ENCODE data around the gene BAX. TPM values are rescaled to one million over a fixed set of nuclear protein-coding genes. Genes with fewer than 3 reads are reported as not detected.
A peak's percentile ranks its signal among the peaks of the same experiment; 100 is the strongest.

BAX gene
- total and polyA plus RNA-seq, 2 of the 13 experiments (the other 11 are each of a cell fraction or from before 2014, with no cell fraction given): 139 to 176 TPM

DNA sequence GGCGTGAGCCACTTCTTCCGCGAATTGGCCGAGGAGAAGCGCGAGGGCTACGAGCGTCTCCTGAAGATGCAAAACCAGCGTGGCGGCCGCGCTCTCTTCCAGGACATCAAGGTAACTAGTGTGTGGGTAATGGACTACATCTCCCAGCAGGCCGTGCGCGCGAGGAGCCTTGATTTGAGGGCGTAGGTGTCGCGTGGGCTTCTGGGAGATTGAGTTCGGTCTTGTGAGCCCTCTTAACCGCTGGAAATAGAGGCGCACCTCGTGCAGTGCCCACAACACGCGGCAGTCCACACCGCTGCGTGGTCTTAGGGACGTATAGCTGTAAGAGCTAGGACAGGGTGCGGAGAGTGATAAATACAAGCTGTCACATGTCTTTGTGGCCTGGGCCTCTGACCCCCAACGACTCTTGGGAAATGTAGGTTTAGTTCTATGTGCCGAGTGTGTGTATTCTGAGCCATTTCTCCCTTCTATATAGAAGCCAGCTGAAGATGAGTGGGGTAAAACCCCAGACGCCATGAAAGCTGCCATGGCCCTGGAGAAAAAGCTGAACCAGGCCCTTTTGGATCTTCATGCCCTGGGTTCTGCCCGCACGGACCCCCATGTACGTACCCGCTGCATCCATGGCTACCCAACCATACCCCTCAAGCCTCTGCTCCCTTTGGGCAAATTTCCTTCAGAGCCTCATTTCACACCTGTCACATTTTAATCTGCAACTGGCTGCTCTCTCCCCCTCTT, 11.3 kb downstream of the BAX start (continued):
- TF ChIP-seq, protein P1, sequence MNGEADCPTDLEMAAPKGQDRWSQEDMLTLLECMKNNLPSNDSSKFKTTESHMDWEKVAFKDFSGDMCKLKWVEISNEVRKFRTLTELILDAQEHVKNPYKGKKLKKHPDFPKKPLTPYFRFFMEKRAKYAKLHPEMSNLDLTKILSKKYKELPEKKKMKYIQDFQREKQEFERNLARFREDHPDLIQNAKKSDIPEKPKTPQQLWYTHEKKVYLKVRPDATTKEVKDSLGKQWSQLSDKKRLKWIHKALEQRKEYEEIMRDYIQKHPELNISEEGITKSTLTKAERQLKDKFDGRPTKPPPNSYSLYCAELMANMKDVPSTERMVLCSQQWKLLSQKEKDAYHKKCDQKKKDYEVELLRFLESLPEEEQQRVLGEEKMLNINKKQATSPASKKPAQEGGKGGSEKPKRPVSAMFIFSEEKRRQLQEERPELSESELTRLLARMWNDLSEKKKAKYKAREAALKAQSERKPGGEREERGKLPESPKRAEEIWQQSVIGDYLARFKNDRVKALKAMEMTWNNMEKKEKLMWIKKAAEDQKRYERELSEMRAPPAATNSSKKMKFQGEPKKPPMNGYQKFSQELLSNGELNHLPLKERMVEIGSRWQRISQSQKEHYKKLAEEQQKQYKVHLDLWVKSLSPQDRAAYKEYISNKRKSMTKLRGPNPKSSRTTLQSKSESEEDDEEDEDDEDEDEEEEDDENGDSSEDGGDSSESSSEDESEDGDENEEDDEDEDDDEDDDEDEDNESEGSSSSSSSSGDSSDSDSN (CRISPR knock-in tag; IDR thresholded peaks at IDR 0.05): peak; percentile 54; the same call in 1 of the 2 replicates
- TF ChIP-seq RBFOX2 (IDR thresholded peaks at IDR 0.05; ENCODE audit: low read depth, low read length) (peak; percentile 74), SP4 (CRISPR knock-in tag; IDR thresholded peaks at IDR 0.05) (peak; percentile 54; the same call in 1 of the 2 replicates), CEBPB (IDR thresholded peaks at IDR 0.05; ENCODE audit: borderline replicate concordance, low read depth, low read length) (no peak), GATA4 (IDR thresholded peaks at IDR 0.05; ENCODE audit: borderline replicate concordance, low read depth) (no peak), ZNF564 (CRISPR knock-in tag; IDR thresholded peaks at IDR 0.05) (peak; percentile 53; the same call in 1 of the 2 replicates), ARID2 (CRISPR knock-in tag; IDR thresholded peaks at IDR 0.05; ENCODE audit: borderline replicate concordance) (peak; percentile 66; the same call in 1 of the 2 replicates), ZSCAN30 (CRISPR knock-in tag; IDR thresholded peaks at IDR 0.05) (peak; percentile 12; the same call in 1 of the 2 replicates), ELF1 (CRISPR knock-in tag; IDR thresholded peaks at IDR 0.05) (0 out of 2 replicates have a peak, but pooled peaks have one; percentile 5), GRHL1 (CRISPR knock-in tag; conservative IDR thresholded peaks at IDR 0.05) (no peak), BCL6 (CRISPR knock-in tag; IDR thresholded peaks at IDR 0.05) (no peak)
- TF ChIP-seq, protein P2, sequence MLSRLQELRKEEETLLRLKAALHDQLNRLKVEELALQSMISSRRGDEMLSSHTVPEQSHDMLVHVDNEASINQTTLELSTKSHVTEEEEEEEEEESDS (CRISPR knock-in tag; IDR thresholded peaks at IDR 0.05; ENCODE audit: borderline replicate concordance): 0 out of 2 replicates have a peak, but pooled peaks have one; percentile 46
- TF ChIP-seq, protein P3, sequence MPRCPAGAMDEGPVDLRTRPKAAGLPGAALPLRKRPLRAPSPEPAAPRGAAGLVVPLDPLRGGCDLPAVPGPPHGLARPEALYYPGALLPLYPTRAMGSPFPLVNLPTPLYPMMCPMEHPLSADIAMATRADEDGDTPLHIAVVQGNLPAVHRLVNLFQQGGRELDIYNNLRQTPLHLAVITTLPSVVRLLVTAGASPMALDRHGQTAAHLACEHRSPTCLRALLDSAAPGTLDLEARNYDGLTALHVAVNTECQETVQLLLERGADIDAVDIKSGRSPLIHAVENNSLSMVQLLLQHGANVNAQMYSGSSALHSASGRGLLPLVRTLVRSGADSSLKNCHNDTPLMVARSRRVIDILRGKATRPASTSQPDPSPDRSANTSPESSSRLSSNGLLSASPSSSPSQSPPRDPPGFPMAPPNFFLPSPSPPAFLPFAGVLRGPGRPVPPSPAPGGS (CRISPR knock-in tag; IDR thresholded peaks at IDR 0.05): 0 out of 2 replicates have a peak, but pooled peaks have one; percentile 13
- TF ChIP-seq, protein P4, sequence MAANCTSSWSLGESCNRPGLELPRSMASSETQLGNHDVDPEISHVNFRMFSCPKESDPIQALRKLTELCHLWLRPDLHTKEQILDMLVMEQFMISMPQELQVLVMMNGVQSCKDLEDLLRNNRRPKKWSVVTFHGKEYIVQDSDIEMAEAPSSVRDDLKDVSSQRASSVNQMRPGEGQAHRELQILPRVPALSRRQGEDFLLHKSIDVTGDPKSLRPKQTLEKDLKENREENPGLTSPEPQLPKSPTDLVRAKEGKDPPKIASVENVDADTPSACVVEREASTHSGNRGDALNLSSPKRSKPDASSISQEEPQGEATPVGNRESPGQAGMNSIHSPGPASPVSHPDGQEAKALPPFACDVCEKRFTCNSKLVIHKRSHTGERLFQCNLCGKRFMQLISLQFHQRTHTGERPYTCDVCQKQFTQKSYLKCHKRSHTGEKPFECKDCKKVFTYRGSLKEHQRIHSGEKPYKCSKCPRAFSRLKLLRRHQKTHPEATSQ (CRISPR knock-in tag; IDR thresholded peaks at IDR 0.05; ENCODE audit: borderline replicate concordance): no peak
- TF ChIP-seq, protein P5, sequence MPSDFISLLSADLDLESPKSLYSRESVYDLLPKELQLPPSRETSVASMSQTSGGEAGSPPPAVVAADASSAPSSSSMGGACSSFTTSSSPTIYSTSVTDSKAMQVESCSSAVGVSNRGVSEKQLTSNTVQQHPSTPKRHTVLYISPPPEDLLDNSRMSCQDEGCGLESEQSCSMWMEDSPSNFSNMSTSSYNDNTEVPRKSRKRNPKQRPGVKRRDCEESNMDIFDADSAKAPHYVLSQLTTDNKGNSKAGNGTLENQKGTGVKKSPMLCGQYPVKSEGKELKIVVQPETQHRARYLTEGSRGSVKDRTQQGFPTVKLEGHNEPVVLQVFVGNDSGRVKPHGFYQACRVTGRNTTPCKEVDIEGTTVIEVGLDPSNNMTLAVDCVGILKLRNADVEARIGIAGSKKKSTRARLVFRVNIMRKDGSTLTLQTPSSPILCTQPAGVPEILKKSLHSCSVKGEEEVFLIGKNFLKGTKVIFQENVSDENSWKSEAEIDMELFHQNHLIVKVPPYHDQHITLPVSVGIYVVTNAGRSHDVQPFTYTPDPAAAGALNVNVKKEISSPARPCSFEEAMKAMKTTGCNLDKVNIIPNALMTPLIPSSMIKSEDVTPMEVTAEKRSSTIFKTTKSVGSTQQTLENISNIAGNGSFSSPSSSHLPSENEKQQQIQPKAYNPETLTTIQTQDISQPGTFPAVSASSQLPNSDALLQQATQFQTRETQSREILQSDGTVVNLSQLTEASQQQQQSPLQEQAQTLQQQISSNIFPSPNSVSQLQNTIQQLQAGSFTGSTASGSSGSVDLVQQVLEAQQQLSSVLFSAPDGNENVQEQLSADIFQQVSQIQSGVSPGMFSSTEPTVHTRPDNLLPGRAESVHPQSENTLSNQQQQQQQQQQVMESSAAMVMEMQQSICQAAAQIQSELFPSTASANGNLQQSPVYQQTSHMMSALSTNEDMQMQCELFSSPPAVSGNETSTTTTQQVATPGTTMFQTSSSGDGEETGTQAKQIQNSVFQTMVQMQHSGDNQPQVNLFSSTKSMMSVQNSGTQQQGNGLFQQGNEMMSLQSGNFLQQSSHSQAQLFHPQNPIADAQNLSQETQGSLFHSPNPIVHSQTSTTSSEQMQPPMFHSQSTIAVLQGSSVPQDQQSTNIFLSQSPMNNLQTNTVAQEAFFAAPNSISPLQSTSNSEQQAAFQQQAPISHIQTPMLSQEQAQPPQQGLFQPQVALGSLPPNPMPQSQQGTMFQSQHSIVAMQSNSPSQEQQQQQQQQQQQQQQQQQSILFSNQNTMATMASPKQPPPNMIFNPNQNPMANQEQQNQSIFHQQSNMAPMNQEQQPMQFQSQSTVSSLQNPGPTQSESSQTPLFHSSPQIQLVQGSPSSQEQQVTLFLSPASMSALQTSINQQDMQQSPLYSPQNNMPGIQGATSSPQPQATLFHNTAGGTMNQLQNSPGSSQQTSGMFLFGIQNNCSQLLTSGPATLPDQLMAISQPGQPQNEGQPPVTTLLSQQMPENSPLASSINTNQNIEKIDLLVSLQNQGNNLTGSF (CRISPR knock-in tag; IDR thresholded peaks at IDR 0.05): peak; percentile 72; the same call in 1 of the 2 replicates
